CD4-positive, CD25-positive, alpha-beta regulatory T cell (primary cell): ENCODE measurements around the gene CDK5RAP2. TPM values are rescaled to one million over a fixed set of nuclear protein-coding genes. Genes with fewer than 3 reads are reported as not detected.

Source experiments
- ATAC-seq, 2 donors: fragments of 150-1000 bp; cut with Tn5 transposase; one replicate each; pipeline ENCODE4 v1.10.0; 2021; ENCODE audit warnings: low read depth in 2 of 2, moderate number of reproducible peaks in 2 of 2, moderate library complexity in 1 of 2
- DNase-seq, 3 donors: peaks; one replicate each; pipeline versions ENCODE4 v3.0.0 to v3.0.0-alpha.2; 2012 to 2022; ENCODE audit warnings: mixed read lengths in 1 of 3
- H3K27ac ChIP-seq: one replicate; pipeline ENCODE4 v1.7.0; 2013; ENCODE audit warnings: mild to moderate bottlenecking, low read length; ENCODE audit not compliant: insufficient read depth, poor library complexity, severe bottlenecking
- H3K27me3 ChIP-seq: one replicate; pipeline ENCODE4 v1.7.0; 2013; ENCODE audit warnings: low read length; ENCODE audit not compliant: control insufficient read depth, insufficient read depth
- H3K36me3 ChIP-seq: one replicate; pipeline ENCODE4 v1.7.0; 2013; ENCODE audit warnings: mild to moderate bottlenecking, low read length, moderate library complexity; ENCODE audit not compliant: control insufficient read depth, insufficient read depth
- H3K4me1 ChIP-seq: 2 replicates; pipeline ENCODE4 v1.7.0; 2013; ENCODE audit warnings: mild to moderate bottlenecking, low read length; ENCODE audit not compliant: insufficient read depth, control insufficient read depth, poor library complexity, severe bottlenecking
- H3K4me3 ChIP-seq: one replicate; pipeline ENCODE4 v1.7.0; 2013; ENCODE audit warnings: low read depth, mild to moderate bottlenecking, low read length, moderate library complexity
- H3K9me3 ChIP-seq, 2 experiments: 1 replicate in 1 of 2; 2 replicates in 1 of 2; pipeline ENCODE4 v1.7.0; 2013; ENCODE audit warnings: low read length in 2 of 2, mild to moderate bottlenecking in 1 of 2, moderate library complexity in 1 of 2; ENCODE audit not compliant: control insufficient read depth in 2 of 2
- H3K27ac Mint-ChIP-seq, 3 donors: one replicate each; pipeline ENCODE4 v1.8.0; 2020 to 2022; ENCODE audit warnings: mild to moderate bottlenecking in 3 of 3, mixed read lengths in 3 of 3, moderate library complexity in 2 of 3
- H3K27me3 Mint-ChIP-seq: one replicate; pipeline ENCODE4 v1.8.0; 2022; ENCODE audit warnings: mild to moderate bottlenecking, mixed read lengths
- H3K36me3 Mint-ChIP-seq: one replicate; pipeline ENCODE4 v1.8.0; 2020; ENCODE audit warnings: mixed read lengths
- H3K4me1 Mint-ChIP-seq, 4 donors: one replicate each; pipeline ENCODE4 v1.8.0; 2020 to 2022; ENCODE audit warnings: mixed read lengths in 4 of 4, mild to moderate bottlenecking in 1 of 4
- H3K4me3 Mint-ChIP-seq, 4 donors: one replicate each; pipeline ENCODE4 v1.8.0; 2020 to 2022; ENCODE audit warnings: mild to moderate bottlenecking in 4 of 4, mixed read lengths in 4 of 4, moderate library complexity in 3 of 4
- H3K9me3 Mint-ChIP-seq, 7 donors: one replicate each; pipeline ENCODE4 v1.8.0; 2020 to 2022; ENCODE audit warnings: mixed read lengths in 7 of 7, mild to moderate bottlenecking in 3 of 7, moderate library complexity in 2 of 7
- polyA plus RNA-seq, 4 donors: library from polyadenylated mRNA; unstranded; fragments of 300-500 nt; fragmentation: Illumina TruSeq; gene quantifications; one replicate each; pipeline ENCODE4 v1.2.3, GENCODE V29; 2021
- total RNA-seq: library from RNA; stranded (reverse); gene quantifications from one replicate; pipeline ENCODE4 v1.2.3, GENCODE V29; 2022

Gene CDK5RAP2
- total and polyA plus RNA-seq, 5 donors from 2014 or later, result 14.6 to 64.5 (median 16.9) TPM

- no peaks in the 10 kb centered on the region for H3K27me3 Mint-ChIP-seq
- Histone ChIP-seq H3K27me3 (no peaks in the 10 kb centered on the region), H3K36me3 (peaks cover 84% of the 10 kb centered on the region), H3K27ac (no peak overlapping the region), H3K4me3 (no peak overlapping the region), H3K9me3 (no peaks in the 10 kb centered on the region), H3K4me1 (no peaks in the 10 kb centered on the region)
- H3K36me3 Mint-ChIP-seq, result peaks cover 73% of the 10 kb centered on the region
- no peak for DNase-seq
- peak overlapping the region in 1 of 3 donors; percentile 34 for H3K27ac Mint-ChIP-seq
- no peak overlapping the region for H3K4me3 Mint-ChIP-seq
- no peaks in the 10 kb centered on the region for H3K9me3 Mint-ChIP-seq
- peaks cover 0 to 10% (median 2%) of the 10 kb centered on the region in 4 donors for H3K4me1 Mint-ChIP-seq
- no peak for ATAC-seq
Observed at GRCh38 chr9:120439926-120440325, 140.0 kb downstream of the CDK5RAP2 start.

- H3K4me3 Mint-ChIP-seq, result no peak overlapping the region
- Histone ChIP-seq H3K9me3 (no peaks in the 10 kb centered on the region), H3K36me3 (peaks cover 85% of the 10 kb centered on the region), H3K27me3 (no peaks in the 10 kb centered on the region), H3K27ac (no peak overlapping the region), H3K4me1 (no peaks in the 10 kb centered on the region), H3K4me3 (no peak overlapping the region)
- peaks cover 81% of the 10 kb centered on the region for H3K36me3 Mint-ChIP-seq
- no peaks in the 10 kb centered on the region for H3K9me3 Mint-ChIP-seq
- peaks cover 2 to 14% (median 5%) of the 10 kb centered on the region in 4 donors for H3K4me1 Mint-ChIP-seq
- H3K27ac Mint-ChIP-seq, result peak overlapping the region in 1 of 3 donors; percentile 11
- H3K27me3 Mint-ChIP-seq, result no peaks in the 10 kb centered on the region
- DNase-seq (peak in 1 of 3 donors; percentile 26), ATAC-seq (no peak)
Observed at GRCh38 chr9:120438836-120439546, 141.0 kb downstream of the CDK5RAP2 start.

GRCh38 chr9:120438111-120438510 is 141.9 kb downstream of the CDK5RAP2 start:
- Mint-ChIP-seq H3K36me3 (peaks cover 82% of the 10 kb centered on the region), H3K4me3 (no peak overlapping the region), H3K4me1 (peaks cover 7 to 17% (median 11%) of the 10 kb centered on the region in 4 donors), H3K27me3 (no peaks in the 10 kb centered on the region), H3K9me3 (no peaks in the 10 kb centered on the region), H3K27ac (peak overlapping the region in 1 of 3 donors; percentile 15)
- H3K36me3 ChIP-seq, result peaks cover 79% of the 10 kb centered on the region
- no peaks in the 10 kb centered on the region for H3K27me3 ChIP-seq
- ATAC-seq (no peak), DNase-seq (no peak)
- H3K4me3 ChIP-seq, result no peak overlapping the region
- H3K9me3 ChIP-seq, result no peaks in the 10 kb centered on the region
- H3K27ac ChIP-seq, result no peak overlapping the region
- no peaks in the 10 kb centered on the region for H3K4me1 ChIP-seq

DNA sequence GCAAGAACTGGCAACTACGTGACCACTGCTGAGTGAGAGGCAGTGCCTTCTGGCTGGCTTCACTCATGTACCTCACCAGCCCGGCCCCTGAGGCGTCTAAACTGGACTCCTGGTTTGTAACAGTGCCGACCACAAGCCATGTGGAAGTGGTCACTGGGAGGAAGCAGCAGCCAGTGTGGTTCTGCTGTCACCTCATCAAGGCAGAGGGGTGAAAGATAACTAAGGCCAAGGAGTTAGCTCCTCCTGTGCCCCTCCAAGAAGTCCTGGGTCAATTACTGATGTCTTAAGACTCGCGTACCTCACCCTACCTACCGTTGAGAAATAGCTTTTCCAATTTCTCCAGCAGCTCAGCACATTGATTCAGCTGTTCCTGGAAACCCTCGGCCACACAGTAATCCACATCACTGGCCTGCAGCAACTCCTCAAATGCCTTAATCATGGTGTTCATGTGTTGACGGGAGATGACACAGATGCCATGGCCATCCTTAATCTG is 142.9 kb downstream of the CDK5RAP2 start:
- Histone ChIP-seq H3K27me3 (no peaks in the 10 kb centered on the region), H3K4me1 (no peaks in the 10 kb centered on the region), H3K36me3 (peaks cover 72% of the 10 kb centered on the region), H3K27ac (no peak overlapping the region), H3K4me3 (no peak overlapping the region), H3K9me3 (no peaks in the 10 kb centered on the region)
- DNase-seq, result no peak
- Mint-ChIP-seq H3K9me3 (no peaks in the 10 kb centered on the region), H3K36me3 (peaks cover 80% of the 10 kb centered on the region), H3K4me3 (no peak overlapping the region), H3K4me1 (peaks cover 15 to 23% (median 18%) of the 10 kb centered on the region in 4 donors), H3K27ac (no peak overlapping the region), H3K27me3 (no peaks in the 10 kb centered on the region)
- ATAC-seq, result no peak

- peaks cover 82% of the 10 kb centered on the region for H3K36me3 Mint-ChIP-seq
- no peak overlapping the region for H3K27ac Mint-ChIP-seq
- H3K27me3 Mint-ChIP-seq, result no peaks in the 10 kb centered on the region
- peaks cover 67% of the 10 kb centered on the region for H3K36me3 ChIP-seq
- H3K9me3 ChIP-seq, result no peaks in the 10 kb centered on the region
- H3K27me3 ChIP-seq, result no peaks in the 10 kb centered on the region
- DNase-seq (no peak), ATAC-seq (no peak)
- no peaks in the 10 kb centered on the region for H3K9me3 Mint-ChIP-seq
- no peak overlapping the region for H3K4me3 ChIP-seq
- no peak overlapping the region for H3K4me3 Mint-ChIP-seq
- H3K4me1 ChIP-seq, result no peaks in the 10 kb centered on the region
- no peak overlapping the region for H3K27ac ChIP-seq
- peaks cover 17 to 28% (median 21%) of the 10 kb centered on the region in 4 donors for H3K4me1 Mint-ChIP-seq
Observed at GRCh38 chr9:120436446-120436845, 143.5 kb downstream of the CDK5RAP2 start.

DNA sequence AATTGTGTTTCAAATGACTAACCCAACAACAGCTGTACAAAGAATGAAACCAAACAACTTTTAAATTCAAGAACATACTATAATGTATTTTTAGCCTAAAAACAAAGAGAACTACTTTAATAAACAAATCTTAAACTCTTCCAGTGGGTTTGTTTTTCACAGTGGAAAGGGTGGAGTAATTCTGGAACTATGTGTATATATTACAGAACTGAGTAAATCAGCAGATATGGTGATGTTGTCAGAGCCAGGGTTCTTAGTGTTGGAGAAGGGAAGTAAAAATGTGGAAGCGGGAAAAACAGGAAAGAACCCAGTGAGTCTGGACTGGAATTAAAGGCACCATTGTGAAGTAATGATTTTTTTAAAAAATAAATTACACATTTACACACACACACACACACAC is 144.9 kb downstream of the CDK5RAP2 start:
- Mint-ChIP-seq H3K4me3 (no peak overlapping the region), H3K9me3 (no peaks in the 10 kb centered on the region), H3K4me1 (peaks cover 17 to 28% (median 22%) of the 10 kb centered on the region in 4 donors), H3K27me3 (no peaks in the 10 kb centered on the region), H3K36me3 (peaks cover 76% of the 10 kb centered on the region), H3K27ac (no peak overlapping the region)
- H3K9me3 ChIP-seq, result no peaks in the 10 kb centered on the region
- no peak for ATAC-seq
- H3K27ac ChIP-seq, result no peak overlapping the region
- H3K36me3 ChIP-seq, result peaks cover 58% of the 10 kb centered on the region
- DNase-seq, result no peak
- no peaks in the 10 kb centered on the region for H3K27me3 ChIP-seq
- no peak overlapping the region for H3K4me3 ChIP-seq
- H3K4me1 ChIP-seq, result no peaks in the 10 kb centered on the region

DNA sequence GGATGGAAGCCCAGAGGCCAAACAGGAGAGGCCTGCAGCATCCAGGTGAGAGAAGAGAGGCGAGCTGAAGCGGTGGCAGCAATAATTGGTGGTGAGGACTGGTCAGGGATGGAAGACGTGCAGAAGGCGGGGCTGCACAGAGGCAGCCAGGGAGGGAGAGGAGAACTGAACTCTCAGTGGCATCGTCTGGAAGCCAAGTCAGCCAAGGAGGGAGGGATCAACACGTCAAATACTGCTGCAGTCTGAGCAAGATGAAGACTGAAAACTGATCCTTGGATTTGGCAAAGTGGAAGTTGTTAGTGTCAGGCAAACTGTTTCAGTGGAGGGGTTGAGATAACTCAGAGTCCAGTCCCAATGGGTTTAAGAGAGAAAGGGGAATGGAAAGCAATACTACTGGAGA is 145.4 kb downstream of the CDK5RAP2 start:
- no peak overlapping the region for H3K4me3 Mint-ChIP-seq
- Histone ChIP-seq H3K36me3 (peaks cover 53% of the 10 kb centered on the region), H3K27me3 (no peaks in the 10 kb centered on the region), H3K4me3 (no peak overlapping the region), H3K27ac (no peak overlapping the region), H3K4me1 (no peaks in the 10 kb centered on the region), H3K9me3 (no peaks in the 10 kb centered on the region)
- peaks cover 72% of the 10 kb centered on the region for H3K36me3 Mint-ChIP-seq
- peak overlapping the region in 1 of 3 donors; percentile 48 for H3K27ac Mint-ChIP-seq
- peaks cover 17 to 28% (median 23%) of the 10 kb centered on the region in 4 donors for H3K4me1 Mint-ChIP-seq
- no peaks in the 10 kb centered on the region for H3K9me3 Mint-ChIP-seq
- no peaks in the 10 kb centered on the region for H3K27me3 Mint-ChIP-seq
- DNase-seq (no peak), ATAC-seq (no peak)

GRCh38 chr9:120433701-120434100 is 146.3 kb downstream of the CDK5RAP2 start:
- Mint-ChIP-seq H3K9me3 (no peaks in the 10 kb centered on the region), H3K27ac (peak overlapping the region in 1 of 3 donors; percentile 10), H3K4me3 (no peak overlapping the region), H3K27me3 (no peaks in the 10 kb centered on the region), H3K4me1 (peaks cover 13 to 28% (median 23%) of the 10 kb centered on the region in 4 donors), H3K36me3 (peaks cover 65% of the 10 kb centered on the region)
- Histone ChIP-seq H3K4me3 (no peak overlapping the region), H3K9me3 (no peaks in the 10 kb centered on the region), H3K4me1 (no peaks in the 10 kb centered on the region), H3K27ac (no peak overlapping the region), H3K36me3 (peaks cover 44% of the 10 kb centered on the region), H3K27me3 (no peaks in the 10 kb centered on the region)
- DNase-seq (no peak), ATAC-seq (no peak)
